T-helper 1 cell treated with Interleukin-12 subunit alpha and Interleukin-12 subunit beta and Interleukin-4 antibody, amounts not matched to agents 30 μg/mL and 1 μg/mL, for 36 hours (primary cell): ENCODE measurements around the gene CCL15.

Experiments used
- H3K27ac Mint-ChIP-seq: one replicate; pipeline ENCODE4 v1.8.0; 2021; ENCODE audit warnings: mild to moderate bottlenecking, mixed read lengths
- H3K27me3 Mint-ChIP-seq: one replicate; pipeline ENCODE4 v1.8.0; 2021; ENCODE audit warnings: low read depth, mixed read lengths
- H3K36me3 Mint-ChIP-seq: one replicate; pipeline ENCODE4 v1.8.0; 2021; ENCODE audit warnings: low read depth, mixed read lengths
- H3K4me1 Mint-ChIP-seq: one replicate; pipeline ENCODE4 v1.8.0; 2021; ENCODE audit warnings: low read depth, mixed read lengths
- H3K4me3 Mint-ChIP-seq: one replicate; pipeline ENCODE4 v1.8.0; 2021; ENCODE audit warnings: mild to moderate bottlenecking, moderate library complexity, mixed read lengths
- H3K9me3 Mint-ChIP-seq: one replicate; pipeline ENCODE4 v1.8.0; 2021; ENCODE audit warnings: mixed read lengths

Gene CCL15

DNA sequence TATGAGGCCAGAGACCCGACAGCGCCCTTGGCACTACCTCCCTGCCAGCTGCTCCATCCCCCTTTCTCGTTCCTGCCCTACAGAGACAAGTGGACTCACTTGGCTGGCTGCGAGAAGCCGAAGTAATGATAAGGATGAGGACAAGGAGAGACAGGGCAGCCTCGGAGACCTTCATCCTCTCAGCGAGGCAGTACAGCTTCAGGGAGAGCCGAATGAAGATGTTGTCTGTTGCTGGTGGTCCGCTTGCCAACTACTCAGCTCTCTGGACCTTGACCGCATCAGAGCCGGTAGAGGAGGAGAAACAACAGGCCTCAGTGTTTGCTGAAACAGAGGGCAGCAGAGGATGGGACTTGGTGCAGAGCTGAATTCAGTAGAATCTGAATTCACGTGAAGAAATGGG, 20.1 kb downstream of the CCL15 start, which contains the start of gene CCL16:
CCL16 (minus strand) TSS at position 252 of the 400 bp plus-strand sequence; CDS start at position 175, 77 bp downstream.
- no peak within 1 kb of the TSS for H3K4me3 Mint-ChIP-seq
- H3K27ac Mint-ChIP-seq: no peak within 1 kb of the TSS
- no peaks in the 10 kb centered on the region for H3K4me1 Mint-ChIP-seq
- no peaks in the 10 kb centered on the region for H3K9me3 Mint-ChIP-seq
- H3K36me3 Mint-ChIP-seq: no peaks in the 10 kb centered on the region
- H3K27me3 Mint-ChIP-seq: peaks cover 11% of the 10 kb centered on the region

GRCh38 chr17:35978346-35978745, 23.0 kb downstream of the CCL15 start:
- H3K4me3 Mint-ChIP-seq: no peak overlapping the region
- no peak overlapping the region for H3K27ac Mint-ChIP-seq
- H3K4me1 Mint-ChIP-seq: no peaks in the 10 kb centered on the region
- no peaks in the 10 kb centered on the region for H3K9me3 Mint-ChIP-seq
- peaks cover 4% of the 10 kb centered on the region for H3K27me3 Mint-ChIP-seq
- no peaks in the 10 kb centered on the region for H3K36me3 Mint-ChIP-seq

GRCh38 chr17:35977509-35977908, 23.8 kb downstream of the CCL15 start:
- Mint-ChIP-seq H3K27me3 (peaks cover 4% of the 10 kb centered on the region), H3K27ac (no peak overlapping the region), H3K36me3 (no peaks in the 10 kb centered on the region), H3K9me3 (no peaks in the 10 kb centered on the region), H3K4me3 (no peak overlapping the region), H3K4me1 (no peaks in the 10 kb centered on the region)

- no peaks in the 10 kb centered on the region for H3K36me3 Mint-ChIP-seq
- H3K4me1 Mint-ChIP-seq: peaks cover 4% of the 10 kb centered on the region
- peaks cover 4% of the 10 kb centered on the region for H3K27me3 Mint-ChIP-seq
- no peak overlapping the region for H3K4me3 Mint-ChIP-seq
- no peak overlapping the region for H3K27ac Mint-ChIP-seq
- H3K9me3 Mint-ChIP-seq: no peaks in the 10 kb centered on the region
Measured at GRCh38 chr17:35973333-35974260, 27.8 kb downstream of the CCL15 start.

GRCh38 chr17:35972945-35973332, 28.4 kb downstream of the CCL15 start:
- no peak overlapping the region for H3K27ac Mint-ChIP-seq
- no peaks in the 10 kb centered on the region for H3K36me3 Mint-ChIP-seq
- peaks cover 4% of the 10 kb centered on the region for H3K27me3 Mint-ChIP-seq
- H3K9me3 Mint-ChIP-seq: no peaks in the 10 kb centered on the region
- H3K4me1 Mint-ChIP-seq: peaks cover 4% of the 10 kb centered on the region
- no peak overlapping the region for H3K4me3 Mint-ChIP-seq

GRCh38 chr17:35972535-35972934, 28.8 kb downstream of the CCL15 start:
- Mint-ChIP-seq H3K4me3 (no peak overlapping the region), H3K4me1 (peaks cover 4% of the 10 kb centered on the region), H3K9me3 (no peaks in the 10 kb centered on the region), H3K27ac (no peak overlapping the region), H3K36me3 (no peaks in the 10 kb centered on the region), H3K27me3 (peaks cover 4% of the 10 kb centered on the region)

DNA sequence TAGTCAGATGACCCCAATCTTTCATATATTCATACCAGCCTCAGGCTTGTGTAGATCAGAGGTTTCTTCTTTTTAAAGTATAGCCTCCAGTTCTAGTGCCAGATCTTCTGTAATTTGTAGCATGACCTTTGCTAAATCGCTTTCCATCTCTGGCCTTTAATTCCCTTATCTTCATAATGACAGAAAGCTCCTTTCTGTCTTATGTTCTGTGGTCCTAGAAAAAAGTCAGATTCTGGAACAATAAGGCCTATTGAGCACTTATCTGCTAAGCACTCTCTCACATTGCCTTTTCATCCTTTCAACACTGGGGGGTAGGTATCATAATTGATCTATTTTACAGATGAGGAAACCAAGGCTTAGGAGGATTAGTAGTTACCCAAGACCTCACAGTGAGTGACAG, 29.3 kb downstream of the CCL15 start:
- Mint-ChIP-seq H3K4me3 (no peak overlapping the region), H3K27me3 (peaks cover 4% of the 10 kb centered on the region), H3K9me3 (no peaks in the 10 kb centered on the region), H3K27ac (no peak overlapping the region), H3K36me3 (no peaks in the 10 kb centered on the region), H3K4me1 (peaks cover 4% of the 10 kb centered on the region)

DNA sequence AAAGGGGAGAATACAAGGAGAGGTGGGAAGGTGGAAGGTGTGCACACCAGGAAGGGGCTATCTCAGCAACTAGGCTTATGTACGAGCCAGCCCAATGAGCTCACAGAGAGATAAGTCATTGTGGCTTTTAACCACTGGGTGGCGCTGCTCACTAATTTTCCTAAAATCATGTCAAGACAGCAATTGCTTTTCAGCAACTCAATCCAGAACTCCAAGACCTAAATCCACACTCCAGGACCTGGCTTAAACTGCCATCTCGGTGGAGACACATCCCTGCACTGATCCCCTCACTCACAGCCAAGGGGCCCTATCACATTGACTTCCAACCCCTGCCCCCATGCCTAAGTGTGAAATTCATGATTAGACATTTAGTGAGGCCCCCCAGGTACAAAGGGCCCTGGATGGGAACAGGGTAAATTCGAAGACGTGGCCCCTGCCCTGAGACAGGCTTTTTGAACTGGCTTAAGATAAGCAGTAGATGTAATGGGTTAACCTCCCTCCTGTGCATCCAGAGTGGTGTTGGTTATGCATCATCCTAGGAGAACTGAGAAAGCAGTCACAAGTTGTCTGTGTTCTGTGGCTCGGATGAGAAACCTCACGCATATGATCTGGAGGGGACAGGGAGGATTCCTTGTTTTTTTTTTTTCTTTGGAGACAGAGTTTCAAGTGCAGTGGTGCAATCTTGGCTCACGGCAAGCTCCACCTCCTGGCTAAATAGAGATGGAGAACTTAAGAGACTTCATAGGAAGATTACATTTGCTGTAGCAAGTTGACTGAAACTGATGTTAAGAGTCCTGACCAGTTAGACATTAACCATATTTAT, 31.6 kb downstream of the CCL15 start:
- peaks cover 4% of the 10 kb centered on the region for H3K4me1 Mint-ChIP-seq
- H3K27me3 Mint-ChIP-seq: peaks cover 8% of the 10 kb centered on the region
- no peaks in the 10 kb centered on the region for H3K9me3 Mint-ChIP-seq
- H3K36me3 Mint-ChIP-seq: no peaks in the 10 kb centered on the region
- no peak overlapping the region for H3K27ac Mint-ChIP-seq
- no peak overlapping the region for H3K4me3 Mint-ChIP-seq

DNA sequence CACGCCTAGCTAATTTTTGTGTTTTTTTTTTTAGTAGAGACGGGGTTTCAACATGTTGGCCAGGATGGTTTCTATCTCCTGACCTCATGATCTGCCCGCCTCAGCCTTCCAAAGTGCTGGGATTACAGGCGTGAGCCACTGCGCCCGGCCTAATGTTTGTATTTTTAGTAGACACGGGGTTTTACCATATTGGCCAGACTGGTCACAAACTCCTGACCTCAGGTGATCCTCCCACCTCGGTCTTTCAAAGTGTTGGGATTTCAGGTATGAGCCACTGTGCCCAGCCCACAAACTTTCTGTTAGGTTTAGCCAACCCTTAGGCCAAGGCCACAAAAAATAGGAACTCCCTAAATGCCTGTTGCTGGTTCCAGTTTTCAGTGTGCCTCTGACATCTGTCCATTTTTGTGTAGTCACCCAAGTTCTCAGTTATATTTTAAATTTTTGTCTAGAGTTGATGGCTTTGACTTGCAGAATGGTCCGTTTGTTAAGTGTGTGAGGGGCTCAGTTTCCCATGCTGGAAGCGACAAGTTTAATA, 32.8 kb downstream of the CCL15 start:
- no peak overlapping the region for H3K27ac Mint-ChIP-seq
- H3K27me3 Mint-ChIP-seq: peaks cover 20% of the 10 kb centered on the region
- H3K9me3 Mint-ChIP-seq: no peaks in the 10 kb centered on the region
- H3K36me3 Mint-ChIP-seq: no peaks in the 10 kb centered on the region
- no peak overlapping the region for H3K4me3 Mint-ChIP-seq
- H3K4me1 Mint-ChIP-seq: peaks cover 4% of the 10 kb centered on the region

- H3K4me1 Mint-ChIP-seq: peaks cover 4% of the 10 kb centered on the region
- no peak overlapping the region for H3K4me3 Mint-ChIP-seq
- H3K27me3 Mint-ChIP-seq: peaks cover 32% of the 10 kb centered on the region
- no peaks in the 10 kb centered on the region for H3K9me3 Mint-ChIP-seq
- no peak overlapping the region for H3K27ac Mint-ChIP-seq
- H3K36me3 Mint-ChIP-seq: no peaks in the 10 kb centered on the region
Measured at GRCh38 chr17:35965272-35965671, 36.1 kb downstream of the CCL15 start.

- Mint-ChIP-seq H3K27me3 (peaks cover 44% of the 10 kb centered on the region), H3K4me3 (no peak overlapping the region), H3K27ac (no peak overlapping the region), H3K4me1 (no peaks in the 10 kb centered on the region), H3K36me3 (no peaks in the 10 kb centered on the region), H3K9me3 (no peaks in the 10 kb centered on the region)
Measured at GRCh38 chr17:35963663-35964062, 37.7 kb downstream of the CCL15 start.

DNA sequence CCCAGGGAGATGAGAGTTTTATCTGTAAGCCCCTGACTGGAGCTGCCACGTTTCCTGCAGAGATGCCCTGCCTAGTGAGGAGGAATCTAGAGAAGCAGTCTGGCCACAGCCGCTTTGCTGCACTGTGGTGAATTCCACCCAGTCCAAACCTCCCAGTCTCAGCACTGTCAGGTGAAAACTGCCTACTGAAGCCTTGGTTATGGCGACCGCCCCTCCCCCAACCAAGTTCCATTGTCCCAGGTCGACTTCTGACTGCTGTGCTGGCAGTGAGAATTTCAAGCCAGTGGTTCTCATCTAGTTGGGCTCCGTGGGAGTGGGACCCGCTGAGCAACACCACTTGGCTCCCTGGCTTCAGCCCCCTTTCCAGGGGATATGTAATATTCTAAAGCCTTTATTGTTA, 47.6 kb downstream of the CCL15 start:
- Mint-ChIP-seq H3K36me3 (no peaks in the 10 kb centered on the region), H3K27me3 (peaks cover 39% of the 10 kb centered on the region), H3K4me3 (no peak overlapping the region), H3K4me1 (no peaks in the 10 kb centered on the region), H3K27ac (no peak overlapping the region), H3K9me3 (no peaks in the 10 kb centered on the region)

DNA sequence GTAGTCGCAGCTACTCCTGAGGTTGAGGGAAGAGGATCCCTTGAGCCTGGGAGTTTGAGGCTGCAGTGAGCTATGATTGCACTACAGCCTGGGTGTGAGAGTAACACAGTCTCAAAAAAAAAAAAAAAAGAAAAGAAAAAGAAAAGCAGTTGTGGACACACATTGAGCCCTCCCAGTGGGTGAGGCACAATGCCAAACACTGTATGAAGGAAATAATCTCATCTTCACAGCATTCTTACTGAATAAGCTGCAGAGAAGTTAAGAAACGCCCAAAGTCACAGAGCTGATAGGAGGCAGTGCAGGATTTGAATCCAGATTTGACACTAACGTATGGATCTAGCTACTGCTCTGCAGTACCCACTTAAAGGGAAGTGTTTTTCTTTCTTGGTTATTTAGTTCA, 52.0 kb downstream of the CCL15 start:
- Mint-ChIP-seq H3K27me3 (peaks cover 18% of the 10 kb centered on the region), H3K9me3 (no peaks in the 10 kb centered on the region), H3K4me1 (peaks cover 3% of the 10 kb centered on the region), H3K4me3 (no peak overlapping the region), H3K27ac (no peak overlapping the region), H3K36me3 (no peaks in the 10 kb centered on the region)

DNA sequence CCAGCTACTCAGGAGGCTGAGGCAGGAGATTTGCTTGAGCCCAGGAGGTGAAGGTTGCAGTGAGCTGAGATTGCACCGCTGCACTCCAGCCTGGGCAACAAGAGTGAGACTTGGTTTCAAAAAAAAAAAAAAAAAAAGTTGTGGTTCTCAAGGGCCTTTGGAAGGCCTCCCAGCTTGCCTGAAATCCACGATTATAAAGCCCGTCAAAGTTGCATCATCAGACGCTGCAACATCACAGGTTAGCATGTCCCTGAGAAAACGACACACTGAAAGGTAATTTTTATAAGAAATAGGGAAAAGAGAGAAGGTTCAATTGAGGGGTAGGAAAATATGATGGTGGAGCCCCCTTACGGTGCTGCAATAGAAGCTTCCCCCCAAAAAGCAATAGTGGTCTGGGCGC, 53.3 kb downstream of the CCL15 start:
- H3K27me3 Mint-ChIP-seq: peaks cover 21% of the 10 kb centered on the region
- no peak overlapping the region for H3K27ac Mint-ChIP-seq
- no peak overlapping the region for H3K4me3 Mint-ChIP-seq
- no peaks in the 10 kb centered on the region for H3K9me3 Mint-ChIP-seq
- no peaks in the 10 kb centered on the region for H3K36me3 Mint-ChIP-seq
- peaks cover 5% of the 10 kb centered on the region for H3K4me1 Mint-ChIP-seq
